H9 (cell line): ENCODE data around the gene CERK. TPM values are rescaled to one million over a fixed set of nuclear protein-coding genes. Genes with fewer than 3 reads are reported as not detected.
A peak's percentile ranks its signal among the peaks of the same experiment; 100 is the strongest.

ENCODE experiments used
- DNase-seq: peaks from one replicate; pipeline ENCODE4 v3.0.0-alpha.2; 2017
- H2AFZ ChIP-seq: one replicate; pipeline ENCODE4 v1.6.1; 2013; ENCODE audit warnings: mild to moderate bottlenecking, low read length, control low read depth, moderate library complexity
- H2AK5ac ChIP-seq: 2 replicates; pipeline ENCODE4 v1.6.1; 2013; ENCODE audit warnings: low read length, control low read depth, mixed read lengths; ENCODE audit not compliant: insufficient read length
- H2BK120ac ChIP-seq: one replicate; pipeline ENCODE4 v1.6.1; 2013; ENCODE audit warnings: low read depth, mild to moderate bottlenecking, low read length, control low read depth, inconsistent platforms; ENCODE audit not compliant: poor library complexity, severe bottlenecking
- H2BK12ac ChIP-seq: 2 replicates; pipeline ENCODE4 v1.6.1; 2013; ENCODE audit warnings: low read length, control low read depth, mixed read lengths, low read depth; ENCODE audit not compliant: insufficient read length
- H2BK15ac ChIP-seq: 2 replicates; pipeline ENCODE4 v1.6.1; 2013; ENCODE audit warnings: low read depth, low read length, control low read depth
- H2BK20ac ChIP-seq: one replicate; pipeline ENCODE4 v1.6.1; 2013; ENCODE audit warnings: low read depth, mild to moderate bottlenecking, low read length, control low read depth, inconsistent platforms; ENCODE audit not compliant: poor library complexity, severe bottlenecking
- H2BK5ac ChIP-seq: 2 replicates; pipeline ENCODE4 v1.6.1; 2013; ENCODE audit warnings: low read length, control low read depth, mixed read lengths; ENCODE audit not compliant: insufficient read length
- H3K14ac ChIP-seq: 2 replicates; pipeline ENCODE4 v1.6.1; 2013; ENCODE audit warnings: low read length, control low read depth; ENCODE audit not compliant: insufficient read depth
- H3K18ac ChIP-seq: 2 replicates; pipeline ENCODE4 v1.6.1; 2013; ENCODE audit warnings: low read depth, mild to moderate bottlenecking, mixed read lengths, low read length, control low read depth; ENCODE audit not compliant: insufficient read length
- H3K23ac ChIP-seq: 2 replicates; pipeline ENCODE4 v1.6.1; 2013; ENCODE audit warnings: low read length, control low read depth, mixed read lengths, low read depth; ENCODE audit not compliant: insufficient read length
- H3K23me2 ChIP-seq: 2 replicates; pipeline ENCODE4 v1.6.1; 2013; ENCODE audit warnings: low read depth, mild to moderate bottlenecking, mixed read lengths, low read length, control low read depth; ENCODE audit not compliant: insufficient read length, poor library complexity, severe bottlenecking
- H3K27ac ChIP-seq: 2 replicates; pipeline ENCODE4 v1.5.1; 2013; ENCODE audit warnings: low read length, control low read depth, mixed read lengths, low read depth; ENCODE audit not compliant: insufficient read length
- H3K27me3 ChIP-seq: 2 replicates; pipeline ENCODE4 v1.6.1; 2013; ENCODE audit warnings: low read length, control low read depth, inconsistent platforms; ENCODE audit not compliant: insufficient read depth
- H3K4ac ChIP-seq: 2 replicates; pipeline ENCODE4 v1.6.1; 2013; ENCODE audit warnings: low read depth, mild to moderate bottlenecking, control low read depth, inconsistent platforms, low read length, moderate library complexity
- H3K4me1 ChIP-seq: 2 replicates; pipeline ENCODE4 v1.6.1; 2013; ENCODE audit warnings: low read length, control low read depth, inconsistent platforms; ENCODE audit not compliant: insufficient read depth
- H3K4me2 ChIP-seq: 2 replicates; pipeline ENCODE4 v1.6.1; 2013; ENCODE audit warnings: low read length, control low read depth, mixed read lengths; ENCODE audit not compliant: insufficient read length, insufficient read depth
- H3K56ac ChIP-seq: 2 replicates; pipeline ENCODE4 v1.6.1; 2013; ENCODE audit warnings: low read depth, mild to moderate bottlenecking, mixed read lengths, low read length, control low read depth; ENCODE audit not compliant: insufficient read length
- H3K79me1 ChIP-seq: 2 replicates; pipeline ENCODE4 v1.6.1; 2013; ENCODE audit warnings: low read depth, mild to moderate bottlenecking, moderate library complexity, low read length, control low read depth, inconsistent platforms; ENCODE audit not compliant: insufficient read depth, poor library complexity, severe bottlenecking
- H3K79me2 ChIP-seq: 2 replicates; pipeline ENCODE4 v1.6.1; 2013; ENCODE audit warnings: low read length, control low read depth, inconsistent platforms; ENCODE audit not compliant: insufficient read depth
- H3K9ac ChIP-seq: 2 replicates; pipeline ENCODE4 v1.6.1; 2013; ENCODE audit warnings: low read length, control low read depth, mixed read lengths; ENCODE audit not compliant: insufficient read length; ENCODE audit errors: extremely low read depth
- H3K9me3 ChIP-seq: one replicate; pipeline ENCODE4 v1.6.1; 2013; ENCODE audit warnings: low read depth, low read length, inconsistent platforms; ENCODE audit not compliant: control insufficient read depth
- H3T11ph ChIP-seq: one replicate; pipeline ENCODE4 v1.6.1; 2013; ENCODE audit warnings: mild to moderate bottlenecking, low read length, control low read depth, inconsistent platforms
- H4K20me1 ChIP-seq: one replicate; pipeline ENCODE4 v1.6.1; 2013; ENCODE audit not compliant: control insufficient read depth, insufficient read length, insufficient read depth
- H4K5ac ChIP-seq: 2 replicates; pipeline ENCODE4 v1.6.1; 2013; ENCODE audit warnings: low read depth, mild to moderate bottlenecking, mixed read lengths, low read length, control low read depth; ENCODE audit not compliant: insufficient read length
- H4K8ac ChIP-seq: replicated peaks from 2 replicates; pipeline ENCODE4 v1.6.1; 2013; ENCODE audit warnings: low read length, control low read depth, mixed read lengths, low read depth; ENCODE audit not compliant: insufficient read length
- H4K91ac ChIP-seq: 2 replicates; pipeline ENCODE4 v1.6.1; 2013; ENCODE audit warnings: low read depth, mild to moderate bottlenecking, moderate library complexity, mixed read lengths, low read length, control low read depth; ENCODE audit not compliant: insufficient read length
- H3K27ac Mint-ChIP-seq, 3 experiments: 2 replicates in 2 of 3; 3 replicates in 1 of 3; pipeline ENCODE4 v1.8.0; 2020 to 2021; ENCODE audit warnings: mixed read lengths in 3 of 3, mild to moderate bottlenecking in 1 of 3, moderate library complexity in 1 of 3
- H3K27me3 Mint-ChIP-seq: 2 replicates; pipeline ENCODE4 v1.8.0; 2021; ENCODE audit warnings: low read depth, mild to moderate bottlenecking, moderate library complexity, mixed read lengths
- H3K36me3 Mint-ChIP-seq, 3 experiments: 2 replicates in 2 of 3; 3 replicates in 1 of 3; pipeline ENCODE4 v1.8.0; 2020 to 2021; ENCODE audit warnings: low read depth in 3 of 3, mixed read lengths in 3 of 3; ENCODE audit not compliant: insufficient read depth in 1 of 3
- H3K4me1 Mint-ChIP-seq, 2 experiments: 2 replicates each; pipeline ENCODE4 v1.8.0; 2020; ENCODE audit warnings: mixed read lengths in 2 of 2
- H3K4me3 Mint-ChIP-seq, 2 experiments: 2 replicates in 1 of 2; 3 replicates in 1 of 2; pipeline ENCODE4 v1.8.0; 2020 to 2021; ENCODE audit warnings: mild to moderate bottlenecking in 2 of 2, mixed read lengths in 2 of 2, moderate library complexity in 1 of 2
- H3K9me3 Mint-ChIP-seq, 2 experiments: 2 replicates in 1 of 2; 3 replicates in 1 of 2; pipeline ENCODE4 v1.8.0; 2020; ENCODE audit warnings: mild to moderate bottlenecking in 2 of 2, mixed read lengths in 2 of 2, moderate library complexity in 1 of 2
- WGBS: extraction: QIAGEN DNeasy Blood & Tissue Kit; methylation state at CpG from one replicate; pipeline ENCODE4 v1.1.7; 2013; ENCODE audit warnings: missing lambda C conversion rate, low lambda C conversion rate, mixed read lengths; ENCODE audit not compliant: insufficient read length; ENCODE audit errors: extremely low coverage; 5-methylcytosine and 5-hydroxymethylcytosine counted together
- total RNA-seq: library from RNA; stranded (reverse); gene quantifications from 2 replicates; pipeline ENCODE4 v1.2.1, GENCODE V29; 2021
- TF ChIP-seq, protein P1 (sequence below): fragments of 200-600 bp; sonication (generic); conservative IDR thresholded peaks from 3 replicates; pipeline ENCODE4 v1.8.0; 2021; ENCODE audit warnings: antibody characterized with exemption, mild to moderate bottlenecking

CERK gene
- total RNA-seq, 1 experiment from 2014 or later, result 47.1 TPM

DNA sequence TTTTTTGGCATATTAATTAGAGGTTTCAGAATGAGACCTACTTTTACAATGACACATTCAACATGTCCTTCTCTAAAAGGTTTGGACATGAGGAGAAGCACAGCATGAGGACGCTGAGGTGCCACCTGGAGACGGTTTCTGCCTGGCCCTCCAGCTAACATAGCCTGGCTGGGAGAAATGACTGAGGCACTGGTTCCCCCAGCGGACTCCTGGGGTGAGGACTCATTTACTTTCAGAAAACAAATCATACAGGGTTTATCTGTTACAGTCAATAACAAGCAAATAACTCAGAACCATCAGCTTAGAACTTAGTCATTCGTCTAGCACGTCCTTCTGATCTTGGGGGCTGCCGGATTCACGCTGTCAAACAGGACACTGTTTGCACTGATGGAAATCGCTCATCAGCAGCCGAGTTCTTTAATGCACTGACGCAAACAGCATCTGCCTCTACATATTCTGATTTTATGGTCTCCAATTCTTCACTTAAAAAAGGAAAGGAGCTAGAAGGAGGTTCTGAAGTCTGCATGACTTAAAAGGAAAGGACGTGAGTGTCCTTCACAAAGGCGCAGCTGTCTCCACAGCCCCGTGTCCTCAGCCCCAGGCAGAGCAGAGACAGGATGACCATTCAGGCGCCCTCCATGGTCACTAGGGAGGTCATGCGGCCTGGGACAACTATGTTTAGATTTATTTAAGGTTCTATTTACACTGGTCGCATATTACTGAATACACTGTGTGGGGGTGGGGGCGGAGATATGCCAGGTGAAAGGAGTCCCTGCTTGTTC lies 44.2 kb downstream of the CERK start:
- Histone ChIP-seq H3K27me3 (no peaks in the 10 kb centered on the region), H2BK120ac (no peak overlapping the region), H3K14ac (no peak overlapping the region), H3K4me1 (no peaks in the 10 kb centered on the region), H4K20me1 (no peaks in the 10 kb centered on the region), H3K27ac (no peak overlapping the region), H2BK12ac (no peak overlapping the region), H3K79me1 (no peaks in the 10 kb centered on the region), H3K23ac (no peak overlapping the region), H4K5ac (no peak overlapping the region), H3K56ac (no peak overlapping the region), H3K9ac (no peak overlapping the region), H3K79me2 (no peaks in the 10 kb centered on the region), H3K18ac (no peak overlapping the region), H2BK20ac (no peak overlapping the region), H4K91ac (no peak overlapping the region), H3K4ac (no peak overlapping the region), H4K8ac (no peak overlapping the region), H2BK15ac (no peak overlapping the region), H3K9me3 (no peaks in the 10 kb centered on the region), H3K23me2 (no peaks in the 10 kb centered on the region), H2AK5ac (no peak overlapping the region), H2BK5ac (no peak overlapping the region), H3T11ph (no peak overlapping the region), H2AFZ (no peak overlapping the region), H3K4me2 (no peak overlapping the region)
- no CpG with 5 or more reads among the region's 17 CpGs for WGBS
- Mint-ChIP-seq H3K4me1 (peaks cover 0 to 4% of the 10 kb centered on the region in 2 experiments; a peak in 2 of 4 replicates), H3K27me3 (no peaks in the 10 kb centered on the region; the same call in 1 of the 2 replicates), H3K27ac (0 out of 7 replicates have a peak overlapping the region, but pooled peaks of 1 of the 3 experiments have one; percentile 23), H3K4me3 (no peak overlapping the region), H3K9me3 (no peaks in the 10 kb centered on the region), H3K36me3 (peaks cover 12 to 56% (median 49%) of the 10 kb centered on the region in 3 experiments; a peak in 6 of 7 replicates)
- TF ChIP-seq, protein P1, sequence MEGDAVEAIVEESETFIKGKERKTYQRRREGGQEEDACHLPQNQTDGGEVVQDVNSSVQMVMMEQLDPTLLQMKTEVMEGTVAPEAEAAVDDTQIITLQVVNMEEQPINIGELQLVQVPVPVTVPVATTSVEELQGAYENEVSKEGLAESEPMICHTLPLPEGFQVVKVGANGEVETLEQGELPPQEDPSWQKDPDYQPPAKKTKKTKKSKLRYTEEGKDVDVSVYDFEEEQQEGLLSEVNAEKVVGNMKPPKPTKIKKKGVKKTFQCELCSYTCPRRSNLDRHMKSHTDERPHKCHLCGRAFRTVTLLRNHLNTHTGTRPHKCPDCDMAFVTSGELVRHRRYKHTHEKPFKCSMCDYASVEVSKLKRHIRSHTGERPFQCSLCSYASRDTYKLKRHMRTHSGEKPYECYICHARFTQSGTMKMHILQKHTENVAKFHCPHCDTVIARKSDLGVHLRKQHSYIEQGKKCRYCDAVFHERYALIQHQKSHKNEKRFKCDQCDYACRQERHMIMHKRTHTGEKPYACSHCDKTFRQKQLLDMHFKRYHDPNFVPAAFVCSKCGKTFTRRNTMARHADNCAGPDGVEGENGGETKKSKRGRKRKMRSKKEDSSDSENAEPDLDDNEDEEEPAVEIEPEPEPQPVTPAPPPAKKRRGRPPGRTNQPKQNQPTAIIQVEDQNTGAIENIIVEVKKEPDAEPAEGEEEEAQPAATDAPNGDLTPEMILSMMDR, result no peak
- no peak for DNase-seq
